ENCODE measurements around the gene TAF4.

TAF4 gene

DNA sequence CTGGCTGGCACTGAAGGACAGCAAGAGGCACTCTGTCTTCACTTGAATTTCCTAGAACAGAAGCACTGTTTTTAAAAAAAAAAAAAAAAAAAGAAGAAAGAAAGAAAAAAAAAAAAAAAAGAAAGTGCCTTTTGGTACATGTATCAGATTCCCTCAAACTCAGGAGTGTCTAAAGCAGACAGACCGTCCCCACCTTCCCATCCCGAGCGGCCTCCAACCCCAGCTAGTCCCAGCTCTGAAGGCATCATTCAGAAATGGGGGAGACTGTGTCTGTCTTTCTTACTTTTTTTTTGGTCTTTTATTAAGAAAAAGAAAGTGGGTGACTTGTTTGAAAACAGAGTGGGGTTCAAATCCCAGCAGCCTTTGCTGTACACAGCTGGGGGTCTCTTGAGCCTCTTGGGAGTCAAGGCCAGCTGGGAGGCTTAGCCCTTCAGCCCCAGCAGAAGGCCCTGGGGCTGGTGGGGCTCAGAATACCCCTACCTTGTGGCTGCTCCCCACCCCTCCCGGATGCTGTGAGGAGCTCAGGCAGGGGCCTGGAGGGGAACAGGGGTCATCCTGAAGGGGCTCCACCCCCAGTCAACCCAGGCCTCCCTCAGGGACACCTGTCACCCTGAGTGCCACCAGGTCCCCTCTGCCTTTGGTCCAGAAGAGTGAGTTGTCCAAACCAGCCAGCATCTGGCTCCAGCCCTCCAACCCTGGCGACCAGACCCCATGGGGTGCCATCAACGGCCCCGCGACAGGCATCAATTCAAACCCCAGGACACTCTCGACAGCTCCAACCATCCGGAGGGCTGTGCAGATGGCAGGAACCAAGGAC is 128.3 kb downstream of the TAF4 start:
- Histone ChIP-seq H3K9me3 (ENCODE audit: control insufficient read depth, insufficient read depth, low read depth, low read length) (no peaks in the 10 kb centered on the region), H3K27ac (ENCODE audit: extremely low read depth, low read depth, low read length) (no peak overlapping the region), H3K4me1 (ENCODE audit: control insufficient read depth, insufficient read depth, low read length) (no peaks in the 10 kb centered on the region), H3K4me3 (ENCODE audit: low read depth, low read length) (no peak overlapping the region), H3K36me3 (ENCODE audit: control insufficient read depth in 2 of 2, insufficient read depth in 1 of 2, low read length in 2 of 2) (no peaks in the 10 kb centered on the region)
- POLR2A ChIA-PET = interaction anchor here (0.7 kb wide), 1 partner anchor 697 kb away, joined by 3 read pairs; no protein-coding TSS in a partner anchor
- TF ChIP-seq PRDM1 (tag by site-specific recombination; IDR thresholded peaks at IDR 0.05) (no peak), ZNF223 (tag by site-specific recombination; IDR thresholded peaks at IDR 0.05) (no peak), GLI4 (tag by site-specific recombination; IDR thresholded peaks at IDR 0.05) (no peak), ZNF544 (tag by site-specific recombination; IDR thresholded peaks at IDR 0.05) (no peak), ZNF585B (tag by site-specific recombination; IDR thresholded peaks at IDR 0.05) (no peak), HIC1 (tag by site-specific recombination; IDR thresholded peaks at IDR 0.05) (no peak), ZNF37A (tag by site-specific recombination; IDR thresholded peaks at IDR 0.05) (no peak), ZNF785 (tag by site-specific recombination; IDR thresholded peaks at IDR 0.05) (no peak), ZNF138 (tag by site-specific recombination; IDR thresholded peaks at IDR 0.05; ENCODE audit: borderline replicate concordance) (no peak), SALL2 (tag by site-specific recombination; IDR thresholded peaks at IDR 0.05; ENCODE audit: borderline replicate concordance) (no peak)
- TF ChIP-seq, protein P1, sequence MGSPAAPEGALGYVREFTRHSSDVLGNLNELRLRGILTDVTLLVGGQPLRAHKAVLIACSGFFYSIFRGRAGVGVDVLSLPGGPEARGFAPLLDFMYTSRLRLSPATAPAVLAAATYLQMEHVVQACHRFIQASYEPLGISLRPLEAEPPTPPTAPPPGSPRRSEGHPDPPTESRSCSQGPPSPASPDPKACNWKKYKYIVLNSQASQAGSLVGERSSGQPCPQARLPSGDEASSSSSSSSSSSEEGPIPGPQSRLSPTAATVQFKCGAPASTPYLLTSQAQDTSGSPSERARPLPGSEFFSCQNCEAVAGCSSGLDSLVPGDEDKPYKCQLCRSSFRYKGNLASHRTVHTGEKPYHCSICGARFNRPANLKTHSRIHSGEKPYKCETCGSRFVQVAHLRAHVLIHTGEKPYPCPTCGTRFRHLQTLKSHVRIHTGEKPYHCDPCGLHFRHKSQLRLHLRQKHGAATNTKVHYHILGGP (tag by site-specific recombination; IDR thresholded peaks at IDR 0.05) = no peak
- CTCF ChIA-PET = no interaction called here

DNA sequence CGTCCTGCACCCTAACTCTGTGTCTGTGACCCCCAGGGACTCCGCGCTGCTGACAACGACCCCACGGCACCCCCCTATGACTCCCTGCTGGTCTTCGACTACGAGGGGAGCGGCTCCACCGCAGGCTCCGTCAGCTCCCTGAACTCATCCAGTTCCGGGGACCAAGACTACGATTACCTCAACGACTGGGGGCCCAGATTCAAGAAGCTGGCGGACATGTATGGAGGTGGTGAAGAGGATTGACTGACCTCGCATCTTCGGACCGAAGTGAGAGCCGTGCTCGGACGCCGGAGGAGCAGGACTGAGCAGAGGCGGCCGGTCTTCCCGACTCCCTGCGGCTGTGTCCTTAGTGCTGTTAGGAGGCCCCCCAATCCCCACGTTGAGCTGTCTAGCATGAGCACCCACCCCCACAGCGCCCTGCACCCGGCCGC is 129.0 kb downstream of the TAF4 start:
- Histone ChIP-seq H3K36me3 (ENCODE audit: control insufficient read depth in 2 of 2, insufficient read depth in 1 of 2, low read length in 2 of 2) (no peaks in the 10 kb centered on the region), H3K9me3 (ENCODE audit: control insufficient read depth, insufficient read depth, low read depth, low read length) (no peaks in the 10 kb centered on the region), H3K27ac (ENCODE audit: extremely low read depth, low read depth, low read length) (no peak overlapping the region), H3K4me3 (ENCODE audit: low read depth, low read length) (no peak overlapping the region), H3K4me1 (ENCODE audit: control insufficient read depth, insufficient read depth, low read length) (no peaks in the 10 kb centered on the region)
- POLR2A ChIA-PET = interaction anchor here (0.7 kb wide), 1 partner anchor 696 kb away, joined by 3 read pairs; no protein-coding TSS in a partner anchor
- CTCF ChIA-PET = no interaction called here
- no peak for TF ChIP-seq ZNF211 (tag by site-specific recombination; IDR thresholded peaks at IDR 0.05; ENCODE audit: low read depth)
- no peak for TF ChIP-seq ZNF248 (tag by site-specific recombination; IDR thresholded peaks at IDR 0.05)
- no peak for TF ChIP-seq ZNF658 (tag by site-specific recombination; IDR thresholded peaks at IDR 0.05)
- no peak for TF ChIP-seq GLI2 (tag by site-specific recombination; IDR thresholded peaks at IDR 0.05; ENCODE audit: borderline replicate concordance, low read depth)
- TF ChIP-seq ZNF585B (tag by site-specific recombination; IDR thresholded peaks at IDR 0.05) = no peak
- no peak for TF ChIP-seq ZIC2 (tag by site-specific recombination; IDR thresholded peaks at IDR 0.05)

DNA sequence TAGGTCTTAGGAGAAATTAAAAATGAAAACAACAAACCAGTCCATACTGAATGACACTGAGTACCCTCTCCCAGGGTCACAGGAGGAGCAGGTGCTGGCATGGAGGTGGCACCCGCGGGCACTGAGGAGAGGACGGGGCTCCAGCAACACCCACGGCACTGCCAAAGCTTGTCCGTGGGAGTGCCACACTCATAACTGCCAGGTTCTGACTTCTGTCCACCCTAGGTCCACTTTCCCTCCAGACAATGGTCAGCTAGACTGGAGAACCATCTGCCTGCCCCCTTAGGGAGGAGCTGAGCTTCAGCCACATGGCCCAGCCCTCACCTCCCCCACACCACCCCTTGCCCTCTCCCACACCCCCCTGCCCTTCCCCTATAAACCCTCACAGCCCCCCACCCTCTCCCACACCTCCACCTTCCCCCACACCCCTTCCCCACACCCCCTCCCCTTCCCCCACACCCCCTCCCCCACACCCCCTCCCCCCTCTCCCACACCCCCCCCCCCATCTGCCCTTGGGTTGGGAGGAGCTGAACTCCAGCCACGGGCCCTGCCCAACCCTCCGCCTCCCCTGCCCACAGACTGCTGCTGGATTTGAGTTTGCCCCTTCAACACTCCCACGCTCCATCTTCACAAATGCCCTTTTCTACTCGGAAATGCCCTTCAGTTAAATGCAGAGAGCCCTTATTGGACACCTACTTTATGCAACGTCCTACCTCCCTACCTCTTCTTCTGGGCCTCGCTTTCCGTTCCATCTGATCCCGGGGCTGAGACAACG is 129.6 kb downstream of the TAF4 start:
- Histone ChIP-seq H3K9me3 (ENCODE audit: control insufficient read depth, insufficient read depth, low read depth, low read length) (no peaks in the 10 kb centered on the region), H3K27ac (ENCODE audit: extremely low read depth, low read depth, low read length) (no peak overlapping the region), H3K36me3 (ENCODE audit: control insufficient read depth in 2 of 2, insufficient read depth in 1 of 2, low read length in 2 of 2) (no peaks in the 10 kb centered on the region), H3K4me1 (ENCODE audit: control insufficient read depth, insufficient read depth, low read length) (no peaks in the 10 kb centered on the region), H3K4me3 (ENCODE audit: low read depth, low read length) (no peak overlapping the region)
- TF ChIP-seq ZNF138 (tag by site-specific recombination; IDR thresholded peaks at IDR 0.05; ENCODE audit: borderline replicate concordance) = no peak
- TF ChIP-seq EGR2 (tag by site-specific recombination; IDR thresholded peaks at IDR 0.05; ENCODE audit: low read depth) = peak; percentile 24; the same call in 1 of the 2 replicates
- no peak for TF ChIP-seq ZNF157 (tag by site-specific recombination; IDR thresholded peaks at IDR 0.05)
- peak; percentile 20; the same call in 1 of the 2 replicates for TF ChIP-seq ZFHX2 (tag by site-specific recombination; conservative IDR thresholded peaks at IDR 0.05)
- TF ChIP-seq ZNF169 (tag by site-specific recombination; IDR thresholded peaks at IDR 0.05) = no peak
- ChIA-PET POLR2A (interaction anchor here (0.7 kb wide), 1 partner anchor 695 kb away, joined by 3 read pairs; no protein-coding TSS in a partner anchor), CTCF (interaction anchor here (0.7 kb wide), 1 partner anchor 20 kb away, joined by 3 read pairs; no protein-coding TSS in a partner anchor)

Data from HEK293 (cell line).